Parathyroid adenoma (tissue), 2 donors: ENCODE results near the gene SPEM3.
A peak's percentile ranks its signal among the peaks of the same experiment; 100 is the strongest.

Source experiments
- H2AFZ ChIP-seq: fragments of 300-600 bp; sonication (generic); one replicate; pipeline ENCODE4 v1.7.0; 2017; ENCODE audit warnings: antibody characterized with exemption, mild to moderate bottlenecking
- H3K27ac ChIP-seq: fragments of 300-600 bp; sonication (generic); one replicate; pipeline ENCODE4 v1.7.0; 2017
- H3K27me3 ChIP-seq: fragments of 300-600 bp; sonication (generic); one replicate; pipeline ENCODE4 v1.7.0; 2017; ENCODE audit warnings: low read length; ENCODE audit not compliant: control insufficient read depth, insufficient read depth
- H3K36me3 ChIP-seq: fragments of 300-600 bp; sonication (generic); one replicate; pipeline ENCODE4 v1.7.0; 2017; ENCODE audit warnings: low read length; ENCODE audit not compliant: control insufficient read depth, insufficient read depth
- H3K4me1 ChIP-seq: fragments of 300-600 bp; sonication (generic); one replicate; pipeline ENCODE4 v1.7.0; 2017; ENCODE audit warnings: control low read depth
- H3K4me2 ChIP-seq: fragments of 300-600 bp; sonication (generic); one replicate; pipeline ENCODE4 v1.7.0; 2017; ENCODE audit warnings: low read length
- H3K4me3 ChIP-seq: fragments of 300-600 bp; sonication (generic); one replicate; pipeline ENCODE4 v1.7.0; 2017; ENCODE audit warnings: low read depth, low read length
- H3K79me2 ChIP-seq: fragments of 300-600 bp; sonication (generic); one replicate; pipeline ENCODE4 v1.7.0; 2017; ENCODE audit warnings: control low read depth
- H3K9ac ChIP-seq: fragments of 300-600 bp; sonication (generic); one replicate; pipeline ENCODE4 v1.7.0; 2017; ENCODE audit warnings: mild to moderate bottlenecking
- H3K9me3 ChIP-seq: fragments of 300-600 bp; sonication (generic); one replicate; pipeline ENCODE4 v1.7.0; 2017; ENCODE audit warnings: low read length; ENCODE audit not compliant: control insufficient read depth
- CTCF ChIP-seq: fragments of 300-600 bp; sonication (generic); IDR thresholded peaks from one replicate; pipeline ENCODE4 v1.7.0; 2017; ENCODE audit warnings: antibody characterized with exemption, mild to moderate bottlenecking
- donor health status: primary hyperparathyroidism.

The SPEM3 gene

GRCh38 chr17:7465597-7466275, 37.1 kb downstream of the SPEM3 start:
- Histone ChIP-seq H3K79me2 (peaks cover 66% of the 10 kb centered on the region), H3K4me2 (no peak overlapping the region), H3K9me3 (no peaks in the 10 kb centered on the region), H2AFZ (no peak overlapping the region), H3K27me3 (no peaks in the 10 kb centered on the region), H3K9ac (no peak overlapping the region), H3K27ac (peak overlapping the region; percentile 89), H3K36me3 (no peaks in the 10 kb centered on the region), H3K4me3 (no peak overlapping the region), H3K4me1 (peaks cover 31% of the 10 kb centered on the region)
- no peak for TF ChIP-seq CTCF

GRCh38 chr17:7466318-7466638, 37.6 kb downstream of the SPEM3 start:
- Histone ChIP-seq H3K27ac (peak overlapping the region; percentile 89), H3K4me1 (peaks cover 36% of the 10 kb centered on the region)

GRCh38 chr17:7466639-7467341, 38.1 kb downstream of the SPEM3 start:
- Histone ChIP-seq H3K27ac (peak overlapping the region; percentile 89), H3K4me2 (peak overlapping the region; percentile 29), H3K79me2 (peaks cover 73% of the 10 kb centered on the region), H3K4me3 (no peak overlapping the region), H3K4me1 (peaks cover 41% of the 10 kb centered on the region), H3K27me3 (no peaks in the 10 kb centered on the region), H3K36me3 (no peaks in the 10 kb centered on the region), H2AFZ (peak overlapping the region; percentile 39), H3K9ac (no peak overlapping the region), H3K9me3 (no peaks in the 10 kb centered on the region)
- TF ChIP-seq CTCF = no peak

More at GRCh38 chr17:7466318-7466638, 37.6 kb downstream of the SPEM3 start:
- H3K9ac ChIP-seq = no peak overlapping the region
- H3K79me2 ChIP-seq = peaks cover 72% of the 10 kb centered on the region
- no peak overlapping the region for H3K4me3 ChIP-seq
- H3K9me3 ChIP-seq = no peaks in the 10 kb centered on the region
- H3K27me3 ChIP-seq = no peaks in the 10 kb centered on the region
- TF ChIP-seq CTCF = no peak
- no peaks in the 10 kb centered on the region for H3K36me3 ChIP-seq
- no peak overlapping the region for H3K4me2 ChIP-seq
- H2AFZ ChIP-seq = no peak overlapping the region

GRCh38 chr17:7467498-7467897, 38.8 kb downstream of the SPEM3 start:
- no peak overlapping the region for H3K9ac ChIP-seq
- no peaks in the 10 kb centered on the region for H3K9me3 ChIP-seq
- H3K4me3 ChIP-seq = no peak overlapping the region
- peaks cover 44% of the 10 kb centered on the region for H3K4me1 ChIP-seq
- no peaks in the 10 kb centered on the region for H3K36me3 ChIP-seq
- peak overlapping the region; percentile 89 for H3K27ac ChIP-seq
- no peaks in the 10 kb centered on the region for H3K27me3 ChIP-seq
- H3K79me2 ChIP-seq = peaks cover 75% of the 10 kb centered on the region
- no peak overlapping the region for H2AFZ ChIP-seq
- no peak for TF ChIP-seq CTCF
- H3K4me2 ChIP-seq = peak overlapping the region; percentile 29
